Subcutaneous abdominal adipose tissue (tissue), 5 donors: ENCODE results near the gene TBX2.

ENCODE experiments used
- H3K27ac ChIP-seq: one replicate; pipeline ENCODE4 v1.7.0; 2013; ENCODE audit warnings: low read depth, mild to moderate bottlenecking, inconsistent platforms, low read length, moderate library complexity
- H3K27me3 ChIP-seq, 5 donors: one replicate each; pipeline ENCODE4 v1.7.0; 2013; ENCODE audit warnings: low read length in 5 of 5, inconsistent platforms in 1 of 5; ENCODE audit not compliant: control insufficient read depth in 5 of 5, insufficient read depth in 4 of 5
- H3K36me3 ChIP-seq, 5 donors: one replicate each; pipeline ENCODE4 v1.7.0; 2013; ENCODE audit warnings: low read length in 5 of 5; ENCODE audit not compliant: control insufficient read depth in 5 of 5, insufficient read depth in 5 of 5
- H3K4me1 ChIP-seq, 5 donors: one replicate each; pipeline ENCODE4 v1.7.0; 2013; ENCODE audit warnings: low read length in 5 of 5, mild to moderate bottlenecking in 3 of 5, moderate library complexity in 1 of 5; ENCODE audit not compliant: control insufficient read depth in 5 of 5, insufficient read depth in 5 of 5
- H3K4me3 ChIP-seq, 5 donors: one replicate each; pipeline ENCODE4 v1.7.0; 2013; ENCODE audit warnings: low read length in 5 of 5, low read depth in 1 of 5
- H3K9ac ChIP-seq, 5 donors: one replicate each; pipeline ENCODE4 v1.7.0; 2013; ENCODE audit warnings: low read length in 5 of 5, mild to moderate bottlenecking in 4 of 5, moderate library complexity in 3 of 5
- H3K9me3 ChIP-seq, 5 donors: one replicate each; pipeline ENCODE4 v1.7.0; 2013; ENCODE audit warnings: low read length in 5 of 5; ENCODE audit not compliant: control insufficient read depth in 5 of 5
- donor health status: healthy.
- donor health status: healthy.
- donor health status: healthy.
- donor health status: healthy.
- donor health status: healthy.

Gene TBX2

GRCh38 chr17:61413661-61414126, 14.1 kb downstream of the TBX2 start:
- peaks cover 0 to 9% (median 1%) of the 10 kb centered on the region in 5 donors for H3K27me3 ChIP-seq
- H3K9ac ChIP-seq = peak overlapping the region in 3 of 5 donors; percentile 21 to 81 (median 61)
- H3K9me3 ChIP-seq = no peaks in the 10 kb centered on the region
- no peak overlapping the region for H3K27ac ChIP-seq
- peak overlapping the region in 4 of 5 donors; percentile 64 to 79 (median 72) for H3K4me3 ChIP-seq
- no peaks in the 10 kb centered on the region for H3K36me3 ChIP-seq
- H3K4me1 ChIP-seq = peaks cover 0 to 73% (median 67%) of the 10 kb centered on the region in 5 donors

DNA sequence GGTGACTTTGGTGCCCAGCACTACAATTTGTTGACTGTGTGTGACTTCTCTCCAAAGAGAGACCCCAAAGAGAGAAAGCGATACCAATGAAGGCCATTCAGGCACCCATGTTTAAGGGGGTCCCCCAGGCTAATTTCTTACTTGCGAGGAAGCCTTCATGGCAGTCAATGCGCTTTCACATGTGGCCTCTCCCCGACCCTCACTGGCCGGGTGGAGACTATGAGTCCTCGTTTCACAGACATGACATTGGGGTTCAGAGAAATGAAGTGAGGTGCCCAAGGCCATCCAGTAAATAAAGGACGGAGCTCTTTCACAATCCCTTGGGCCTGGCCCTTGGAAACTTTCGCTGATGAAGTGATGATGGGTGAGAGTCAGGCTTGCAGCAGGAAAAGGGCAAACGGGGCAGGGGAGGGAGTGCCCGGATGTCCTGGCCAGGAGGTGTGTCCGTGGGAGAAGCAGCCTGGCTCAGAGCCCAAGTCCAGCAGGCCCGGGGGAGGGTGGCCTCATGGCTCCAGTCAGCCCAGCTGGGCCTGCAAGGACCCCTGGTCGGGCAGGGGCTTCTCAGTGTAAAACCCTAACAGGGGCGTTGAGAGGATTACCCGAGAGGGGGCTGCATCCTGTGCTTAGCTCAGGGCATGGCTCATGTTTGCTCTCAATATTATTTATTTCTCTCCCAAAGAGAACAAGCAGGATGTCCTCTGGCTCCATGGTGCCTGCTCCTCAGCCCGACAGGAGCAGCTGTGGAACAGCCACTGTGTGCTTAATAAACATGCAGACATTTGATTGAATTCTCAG, 14.7 kb downstream of the TBX2 start:
- Histone ChIP-seq H3K9me3 (no peaks in the 10 kb centered on the region), H3K36me3 (no peaks in the 10 kb centered on the region), H3K4me1 (peaks cover 0 to 69% (median 63%) of the 10 kb centered on the region in 5 donors), H3K9ac (no peak overlapping the region), H3K4me3 (no peak overlapping the region), H3K27ac (no peak overlapping the region), H3K27me3 (peaks cover 0 to 10% (median 0%) of the 10 kb centered on the region in 5 donors)

GRCh38 chr17:61414936-61415251, 15.3 kb downstream of the TBX2 start:
- Histone ChIP-seq H3K27ac (no peak overlapping the region), H3K4me1 (peaks cover 0 to 67% (median 60%) of the 10 kb centered on the region in 5 donors), H3K4me3 (no peak overlapping the region), H3K36me3 (no peaks in the 10 kb centered on the region), H3K9me3 (no peaks in the 10 kb centered on the region), H3K9ac (no peak overlapping the region), H3K27me3 (peaks cover 0 to 13% (median 0%) of the 10 kb centered on the region in 5 donors)

DNA sequence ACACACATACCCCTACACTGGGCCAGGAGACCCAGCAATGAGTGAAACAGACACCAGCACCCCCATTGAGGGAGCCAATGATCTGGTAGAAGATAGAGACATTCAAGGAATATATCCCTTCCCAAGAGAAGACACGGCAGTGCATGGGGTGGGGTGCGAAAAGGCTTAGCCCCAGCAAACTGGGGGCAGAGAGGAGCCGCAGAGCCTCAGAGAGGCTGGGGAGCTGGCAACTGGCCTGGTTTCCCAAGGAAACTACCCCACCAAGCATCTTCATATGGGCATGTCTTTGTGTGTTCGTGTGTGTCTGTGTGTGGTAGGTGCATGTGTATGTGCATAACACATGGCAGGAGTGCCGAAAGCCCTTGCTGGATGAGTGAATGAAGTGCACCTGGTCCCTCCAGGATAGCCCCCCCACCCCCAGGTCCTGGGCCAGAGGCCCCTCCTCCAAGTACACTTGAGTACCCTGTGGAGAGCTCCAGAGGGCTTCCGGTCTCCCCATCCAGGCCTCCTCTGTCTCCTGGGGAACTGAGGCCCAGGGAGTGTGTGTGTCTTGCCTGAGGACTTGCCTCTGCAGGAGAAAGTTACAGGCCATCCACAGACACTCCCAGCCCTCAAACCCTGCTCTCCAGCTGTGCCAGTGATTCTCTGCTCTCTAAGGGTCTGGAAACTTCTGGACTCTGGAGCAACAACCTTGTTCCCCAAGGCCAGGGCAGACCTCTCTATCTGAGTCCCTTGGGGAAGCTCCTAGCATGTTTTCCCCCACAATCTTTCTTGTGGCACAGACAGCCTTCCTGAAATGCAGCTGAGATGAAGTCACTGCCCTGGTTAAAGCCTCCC, 15.9 kb downstream of the TBX2 start:
- no peak overlapping the region for H3K27ac ChIP-seq
- peaks cover 0 to 60% (median 53%) of the 10 kb centered on the region in 5 donors for H3K4me1 ChIP-seq
- H3K4me3 ChIP-seq = no peak overlapping the region
- no peaks in the 10 kb centered on the region for H3K36me3 ChIP-seq
- H3K9me3 ChIP-seq = no peaks in the 10 kb centered on the region
- H3K9ac ChIP-seq = no peak overlapping the region
- peaks cover 0 to 10% (median 0%) of the 10 kb centered on the region in 5 donors for H3K27me3 ChIP-seq

GRCh38 chr17:61416211-61416539, 16.5 kb downstream of the TBX2 start:
- H3K9ac ChIP-seq = peak overlapping the region in 1 of 5 donors; percentile 36
- peak overlapping the region in 4 of 5 donors; percentile 26 to 57 (median 40) for H3K4me3 ChIP-seq
- H3K4me1 ChIP-seq = peaks cover 0 to 54% (median 50%) of the 10 kb centered on the region in 5 donors
- no peaks in the 10 kb centered on the region for H3K9me3 ChIP-seq
- peaks cover 0 to 16% (median 4%) of the 10 kb centered on the region in 5 donors for H3K27me3 ChIP-seq
- H3K27ac ChIP-seq = no peak overlapping the region
- no peaks in the 10 kb centered on the region for H3K36me3 ChIP-seq

DNA sequence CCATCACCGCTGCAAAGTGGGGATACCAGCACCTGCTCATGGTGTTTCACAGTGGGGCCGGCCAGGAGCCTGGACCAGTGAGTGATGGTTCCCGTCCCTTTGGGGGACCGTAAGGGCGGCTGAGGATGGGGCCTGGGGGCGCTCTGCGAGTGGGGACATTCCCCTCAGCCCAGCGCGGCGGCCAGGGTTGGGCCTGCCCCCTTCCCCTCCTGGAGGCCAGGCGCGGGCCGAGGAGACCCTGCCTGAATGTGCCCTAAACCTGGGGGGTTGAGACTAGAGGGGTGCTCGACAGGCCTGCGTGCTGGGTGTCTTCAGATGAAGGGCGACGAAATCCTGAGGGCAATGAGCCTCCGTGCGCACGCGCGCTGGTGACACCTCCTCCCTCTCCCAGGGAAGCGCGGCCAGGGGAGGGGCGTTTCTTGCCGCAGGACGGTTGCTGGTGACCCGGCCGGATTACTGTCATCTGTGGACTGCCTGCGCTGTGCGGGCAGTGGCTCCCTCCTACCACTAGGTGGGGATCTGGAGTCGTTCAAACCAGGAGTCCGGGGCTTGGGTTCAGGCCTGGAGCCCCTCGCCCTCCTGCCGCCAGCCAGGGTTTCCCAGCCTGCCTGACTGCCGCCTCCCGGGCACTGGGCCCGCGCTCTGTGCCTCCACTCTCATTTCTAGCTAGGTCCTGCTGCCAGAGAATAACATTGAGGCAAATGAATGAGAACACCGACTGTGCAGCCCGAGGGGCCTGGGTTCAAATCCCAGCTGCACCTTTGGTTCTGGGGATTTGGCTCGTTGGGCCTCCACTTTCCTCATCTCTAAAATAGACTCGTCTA, 17.1 kb downstream of the TBX2 start:
- peak overlapping the region in 2 of 5 donors; percentile 53 to 67 for H3K9ac ChIP-seq
- H3K4me3 ChIP-seq = peak overlapping the region in 4 of 5 donors; percentile 26 to 57 (median 40)
- H3K4me1 ChIP-seq = peaks cover 0 to 48% (median 44%) of the 10 kb centered on the region in 5 donors
- H3K36me3 ChIP-seq = no peaks in the 10 kb centered on the region
- no peaks in the 10 kb centered on the region for H3K9me3 ChIP-seq
- no peak overlapping the region for H3K27ac ChIP-seq
- peaks cover 0 to 18% (median 7%) of the 10 kb centered on the region in 5 donors for H3K27me3 ChIP-seq

DNA sequence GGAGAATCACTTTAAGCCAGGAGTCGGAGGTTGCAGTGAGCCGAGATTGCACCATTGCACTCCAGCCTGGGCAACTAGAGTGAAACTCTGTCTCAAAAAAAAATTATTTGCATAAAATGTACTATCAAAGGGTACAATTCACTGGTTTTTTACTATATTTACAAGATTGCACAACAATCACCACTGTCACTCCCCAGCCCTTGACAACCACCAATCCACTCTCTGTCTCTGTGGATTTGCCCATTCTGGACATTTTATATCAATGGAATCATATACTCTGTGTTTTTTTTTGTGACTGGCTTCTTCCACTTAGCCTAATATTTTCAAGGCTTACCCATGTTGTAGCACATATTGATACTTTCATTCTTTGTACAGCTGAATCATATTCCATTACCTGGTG, 18.8 kb downstream of the TBX2 start:
- Histone ChIP-seq H3K36me3 (no peaks in the 10 kb centered on the region), H3K27ac (no peak overlapping the region), H3K9ac (no peak overlapping the region), H3K9me3 (no peaks in the 10 kb centered on the region), H3K4me3 (no peak overlapping the region), H3K4me1 (peaks cover 0 to 31% (median 29%) of the 10 kb centered on the region in 5 donors), H3K27me3 (peaks cover 0 to 24% (median 7%) of the 10 kb centered on the region in 5 donors)

DNA sequence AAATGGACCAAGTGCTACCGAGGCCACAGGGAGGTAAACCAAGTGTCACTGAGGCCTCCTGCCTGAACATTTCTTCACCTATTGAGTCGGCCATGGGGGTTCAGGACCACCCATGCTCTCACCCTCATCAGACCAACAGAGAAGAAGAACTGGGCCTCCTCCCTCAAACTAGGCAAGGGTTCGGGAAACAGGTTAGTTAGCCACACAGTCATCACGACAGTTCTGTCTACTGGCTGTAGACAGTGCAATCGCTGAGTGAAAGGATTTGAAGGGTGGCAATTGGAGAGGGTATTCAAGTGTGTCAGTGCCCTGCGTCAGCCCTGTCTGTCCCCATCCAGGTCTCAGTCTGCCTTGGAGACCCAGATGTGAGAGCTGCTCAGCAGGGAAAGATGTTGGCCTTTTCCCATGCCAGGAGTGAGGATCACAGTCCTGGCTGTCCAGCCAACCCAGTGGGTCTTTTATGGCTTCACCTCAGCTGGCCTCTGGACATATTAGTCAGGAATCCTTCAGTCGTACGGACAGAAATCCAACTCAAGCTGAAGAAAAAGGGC, 19.9 kb downstream of the TBX2 start:
- H3K27me3 ChIP-seq = peaks cover 0 to 30% (median 12%) of the 10 kb centered on the region in 5 donors
- H3K9me3 ChIP-seq = no peaks in the 10 kb centered on the region
- no peak overlapping the region for H3K9ac ChIP-seq
- H3K4me3 ChIP-seq = no peak overlapping the region
- H3K27ac ChIP-seq = no peak overlapping the region
- H3K36me3 ChIP-seq = no peaks in the 10 kb centered on the region
- peaks cover 0 to 23% (median 20%) of the 10 kb centered on the region in 5 donors for H3K4me1 ChIP-seq

DNA sequence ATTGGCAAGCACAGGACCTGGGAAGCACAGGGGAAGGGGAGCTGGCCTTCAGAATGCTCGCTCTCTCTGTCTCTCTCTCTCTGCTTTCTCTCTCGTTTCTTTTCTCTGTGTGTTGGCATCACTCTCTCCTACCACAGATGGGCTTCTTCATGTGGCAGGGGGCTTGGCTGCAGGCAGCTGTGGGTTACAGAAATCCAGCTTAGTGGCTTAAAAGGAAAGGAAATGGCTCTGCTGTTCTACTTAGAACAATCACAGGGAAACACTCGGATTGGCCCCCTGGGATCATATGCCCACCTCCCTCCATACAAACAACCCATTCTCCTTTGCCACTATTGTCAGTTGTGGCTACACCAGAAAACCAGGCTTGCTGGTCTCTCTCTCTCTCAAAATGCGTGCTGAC, 20.4 kb downstream of the TBX2 start:
- Histone ChIP-seq H3K9ac (no peak overlapping the region), H3K27me3 (peaks cover 0 to 35% (median 17%) of the 10 kb centered on the region in 5 donors), H3K27ac (no peak overlapping the region), H3K4me1 (peaks cover 0 to 20% (median 18%) of the 10 kb centered on the region in 5 donors), H3K36me3 (no peaks in the 10 kb centered on the region), H3K4me3 (no peak overlapping the region), H3K9me3 (no peaks in the 10 kb centered on the region)
